K562 treated with DMSO at 1 percent for 24 hours (cell line): Measurements from ENCODE around the gene MGST3. TPM values are rescaled to one million over a fixed set of nuclear protein-coding genes. Genes with fewer than 3 reads are reported as not detected.

Experiments used
- total RNA-seq: library from RNA; unstranded; fragments of 300-600 nt; gene quantifications from 2 replicates; pipeline ENCODE4 v1.2.3, GENCODE V29; 2022; ENCODE audit warnings: low read depth; ENCODE audit not compliant: insufficient read depth

The MGST3 gene
- 98.1 and 121 TPM in 2 replicates for total RNA-seq

DNA sequence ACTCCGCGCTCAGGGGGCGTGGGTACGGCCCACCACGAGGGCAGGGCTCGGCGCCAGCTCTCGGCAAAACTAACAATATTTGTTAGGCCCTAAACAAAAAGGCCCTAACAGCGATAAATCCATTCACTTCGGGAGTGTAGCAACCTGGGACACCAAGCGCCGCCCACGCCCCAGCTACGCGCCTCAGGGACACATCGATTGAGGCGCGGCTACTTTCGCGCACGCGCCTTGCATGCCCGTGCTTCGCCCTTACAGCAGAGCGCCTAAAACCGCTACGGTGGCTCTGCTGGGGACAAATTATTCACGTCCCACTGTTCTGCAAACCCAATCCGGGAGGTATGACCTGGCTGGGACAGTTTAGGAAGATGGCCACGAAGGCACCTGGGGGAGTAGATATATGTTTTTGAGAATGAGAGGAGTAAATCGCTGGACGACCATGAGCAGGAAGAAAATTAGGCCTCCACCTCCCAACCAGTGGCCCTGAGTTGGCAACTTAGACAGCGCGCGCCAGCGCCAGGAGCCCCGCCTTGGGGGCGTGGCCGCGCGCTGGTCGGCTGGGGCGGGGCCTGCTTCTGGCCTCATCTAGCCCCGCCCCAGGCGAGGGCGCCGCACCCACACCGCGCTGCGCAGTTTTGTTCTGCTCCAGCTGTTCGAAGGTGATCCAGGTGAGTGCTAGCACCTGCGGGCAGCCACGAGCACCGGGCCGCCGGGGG lies at the start of gene MGST3:
TSS of gene MGST3 (plus strand) at position 606 of the 713 bp plus-strand sequence. CDS start 18,614 bp downstream, outside the sequence.

DNA sequence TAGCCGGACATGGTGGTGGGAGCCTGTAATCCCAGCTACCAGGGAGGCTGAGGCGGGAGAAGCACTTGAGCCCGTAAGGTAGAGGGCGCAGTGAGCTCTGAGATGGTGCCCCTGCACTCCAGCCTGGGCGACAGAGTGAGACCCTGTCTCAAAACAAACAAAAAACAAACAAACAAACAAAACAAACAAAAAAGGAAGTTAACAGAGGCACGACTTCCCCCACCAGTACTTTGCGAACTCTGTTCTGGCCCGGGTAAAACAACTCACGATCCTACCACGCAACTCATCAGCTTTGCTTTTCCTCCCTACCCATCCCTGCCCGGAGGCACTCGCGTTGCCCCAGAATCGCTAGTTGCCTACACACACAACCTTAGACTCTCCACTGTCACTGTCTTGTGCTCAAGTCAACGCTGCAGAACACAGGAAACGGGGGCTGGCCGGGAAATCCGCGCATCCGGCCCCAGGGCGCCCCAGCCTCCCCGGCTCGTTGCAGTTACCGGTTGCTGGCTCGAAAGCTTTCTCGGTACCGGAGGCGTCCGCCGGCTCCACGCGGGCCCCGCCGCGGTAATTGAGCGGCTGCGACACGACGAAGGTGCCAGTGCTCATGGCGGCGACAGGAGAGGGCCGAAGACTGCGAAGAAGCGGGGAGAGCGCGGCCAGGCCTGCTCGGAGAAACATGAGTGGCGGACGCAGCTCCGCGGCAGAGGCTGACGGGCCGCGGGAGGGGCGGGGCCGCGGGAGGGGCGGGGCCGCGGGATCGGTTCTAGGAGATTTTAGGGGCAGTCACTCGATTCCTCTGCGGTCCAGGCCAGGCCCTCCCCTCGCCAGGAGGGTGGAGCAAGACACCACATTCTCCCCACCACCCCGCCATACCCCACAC lies 67.1 kb downstream of the MGST3 start, which contains the start of gene ALDH9A1:
TSS of gene ALDH9A1 (minus strand) at position 682 of the 880 bp plus-strand sequence. CDS start at position 678, 4 bp downstream.

Other genes starting within 250 kb of the MGST3 start
- not detected in 2 replicates for gene RXRG, start 186.1 kb upstream of the MGST3 start, total RNA-seq
- not detected in 2 replicates for gene LRRC52, start 87.2 kb upstream of the MGST3 start, total RNA-seq
- 36.3 and 48.8 TPM in 2 replicates for gene ALDH9A1, start 67.3 kb downstream of the MGST3 start, total RNA-seq
- gene TMCO1, start 137.6 kb downstream of the MGST3 start, total RNA-seq, result 78.7 and 96.0 TPM in 2 replicates
- gene UCK2, start 196.4 kb downstream of the MGST3 start, total RNA-seq, result 40.4 and 48.8 TPM in 2 replicates